SK-N-SH (cell line): ENCODE data around the gene GRM2.
A peak's percentile ranks its signal among the peaks of the same experiment; 100 is the strongest.

Source experiments
- ELF1 ChIP-seq: IDR thresholded peaks from 2 replicates; pipeline ENCODE4 v1.4.0; 2012
- EP300 ChIP-seq, 2 experiments: IDR thresholded peaks; 2 replicates each; pipeline versions ENCODE4 v1.4.0 to v1.6.1; 2012; ENCODE audit warnings: borderline replicate concordance in 1 of 2, low read depth in 1 of 2, low read length in 1 of 2
- JUND ChIP-seq: IDR thresholded peaks from 2 replicates; pipeline ENCODE4 v1.4.0; 2012
- TAF1 ChIP-seq: IDR thresholded peaks from 2 replicates; pipeline ENCODE4 v1.6.1; 2012; ENCODE audit warnings: low read depth, mild to moderate bottlenecking, low read length, moderate library complexity, borderline replicate concordance
- TCF12 ChIP-seq: IDR thresholded peaks from 2 replicates; pipeline ENCODE4 v1.4.0; 2012
- YY1 ChIP-seq: IDR thresholded peaks from 2 replicates; pipeline ENCODE4 v1.4.0; 2012; ENCODE audit warnings: low read depth, mild to moderate bottlenecking
- TF ChIP-seq, protein P1 (sequence below): fragments of 200-600 bp; sonication (generic); IDR thresholded peaks from 2 replicates; pipeline ENCODE4 v1.6.1; 2017; ENCODE audit warnings: antibody characterized with exemption, mild to moderate bottlenecking, moderate library complexity

DNA sequence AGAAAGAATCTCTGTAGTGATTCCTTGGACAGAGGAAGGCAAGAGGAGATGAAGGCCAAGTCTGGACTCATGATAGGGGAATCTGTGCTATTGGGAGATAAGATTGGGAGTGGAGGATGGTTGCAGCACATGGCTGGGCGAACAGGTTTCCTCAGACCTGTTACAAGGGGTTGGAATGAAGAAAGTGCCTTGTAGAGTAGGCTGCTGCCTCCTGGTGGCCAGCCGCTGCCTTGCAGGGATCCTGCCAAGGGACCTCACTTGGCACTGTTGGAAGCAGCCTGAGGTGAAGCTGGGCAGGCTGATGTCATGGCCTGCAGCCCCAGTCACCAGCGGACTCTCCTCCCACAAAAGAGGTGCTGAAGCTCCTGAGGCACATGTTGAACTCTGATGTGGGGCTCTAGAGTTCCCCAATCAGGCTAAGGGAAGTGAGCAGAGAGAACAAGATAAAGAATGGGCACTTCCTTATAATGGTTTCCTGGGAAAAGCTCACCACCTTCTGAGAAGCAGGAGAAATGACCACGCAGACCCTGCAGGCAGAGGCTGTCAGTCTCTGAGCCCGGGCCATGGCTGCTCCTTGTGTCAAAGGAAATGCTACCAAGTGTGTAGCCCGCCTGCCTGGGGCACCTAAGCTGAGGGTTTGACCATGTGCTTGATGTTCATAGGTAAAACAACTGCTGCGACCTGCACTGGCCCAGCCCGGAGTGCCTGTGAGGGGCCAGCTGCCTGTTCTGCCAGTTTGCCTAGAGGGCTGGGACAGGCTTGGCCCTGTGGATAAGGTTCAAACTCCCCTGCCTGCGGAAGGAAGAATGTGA, 37.4 kb upstream of the GRM2 start:
- TF ChIP-seq TAF1 = no peak
- TF ChIP-seq, protein P1, sequence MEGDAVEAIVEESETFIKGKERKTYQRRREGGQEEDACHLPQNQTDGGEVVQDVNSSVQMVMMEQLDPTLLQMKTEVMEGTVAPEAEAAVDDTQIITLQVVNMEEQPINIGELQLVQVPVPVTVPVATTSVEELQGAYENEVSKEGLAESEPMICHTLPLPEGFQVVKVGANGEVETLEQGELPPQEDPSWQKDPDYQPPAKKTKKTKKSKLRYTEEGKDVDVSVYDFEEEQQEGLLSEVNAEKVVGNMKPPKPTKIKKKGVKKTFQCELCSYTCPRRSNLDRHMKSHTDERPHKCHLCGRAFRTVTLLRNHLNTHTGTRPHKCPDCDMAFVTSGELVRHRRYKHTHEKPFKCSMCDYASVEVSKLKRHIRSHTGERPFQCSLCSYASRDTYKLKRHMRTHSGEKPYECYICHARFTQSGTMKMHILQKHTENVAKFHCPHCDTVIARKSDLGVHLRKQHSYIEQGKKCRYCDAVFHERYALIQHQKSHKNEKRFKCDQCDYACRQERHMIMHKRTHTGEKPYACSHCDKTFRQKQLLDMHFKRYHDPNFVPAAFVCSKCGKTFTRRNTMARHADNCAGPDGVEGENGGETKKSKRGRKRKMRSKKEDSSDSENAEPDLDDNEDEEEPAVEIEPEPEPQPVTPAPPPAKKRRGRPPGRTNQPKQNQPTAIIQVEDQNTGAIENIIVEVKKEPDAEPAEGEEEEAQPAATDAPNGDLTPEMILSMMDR = peak; percentile 95
- TF ChIP-seq TCF12 = no peak
- no peak for TF ChIP-seq JUND
- TF ChIP-seq YY1 = no peak
- TF ChIP-seq ELF1 = no peak
- no peak for TF ChIP-seq EP300 (IDR thresholded peaks at IDR 0.05; ENCODE audit: borderline replicate concordance in 1 of 2, low read depth in 1 of 2, low read length in 1 of 2)
